ENCODE measurements around the gene FRMD1. TPM values are rescaled to one million over a fixed set of nuclear protein-coding genes. Genes with fewer than 3 reads are reported as not detected.

FRMD1 gene
- total RNA-seq, 1 donor from 2014 or later = not detected

GRCh38 chr6:168100011-168100802 is 21.2 kb upstream of the FRMD1 start:
- Histone ChIP-seq H3K9ac (ENCODE audit: low read length) (no peak overlapping the region), H3K79me2 (ENCODE audit: insufficient read depth, low read length) (no peaks in the 10 kb centered on the region), H4K20me1 (ENCODE audit: insufficient read depth, low read length) (no peaks in the 10 kb centered on the region), H2AFZ (ENCODE audit: low read depth, low read length) (no peak overlapping the region), H3K4me1 (ENCODE audit: insufficient read depth, low read length) (no peaks in the 10 kb centered on the region), H3K4me3 (ENCODE audit: insufficient read depth, low read depth, low read length) (no peak overlapping the region), H3K27me3 (ENCODE audit: insufficient read depth, low read length) (peaks cover 25% of the 10 kb centered on the region), H3K27ac (ENCODE audit: low read depth, low read length) (no peak overlapping the region), H3K4me2 (ENCODE audit: low read length) (no peak overlapping the region), H3K9me3 (ENCODE audit: insufficient read depth, low read depth, low read length) (no peaks in the 10 kb centered on the region), H3K36me3 (ENCODE audit: insufficient read depth, low read length) (no peaks in the 10 kb centered on the region)
- FAIRE-seq (no peak), DNase-seq (ENCODE audit: low read depth) (no peak)
- H3K9me3 Mint-ChIP-seq (ENCODE audit: unreplicated experiment) = peaks cover 3% of the 10 kb centered on the region
- H3K36me3 Mint-ChIP-seq (ENCODE audit: low read depth, unreplicated experiment) = no peaks in the 10 kb centered on the region
- H3K4me3 Mint-ChIP-seq (ENCODE audit: unreplicated experiment) = no peak overlapping the region
- no peak overlapping the region for H3K27ac Mint-ChIP-seq (ENCODE audit: unreplicated experiment)
- TF ChIP-seq EZH2 (IDR thresholded peaks at IDR 0.05; ENCODE audit: insufficient read depth, low read length) = no peak
- TF ChIP-seq CTCF (IDR thresholded peaks at IDR 0.05; ENCODE audit: insufficient read depth, low read depth, low read length) = no peak
- H3K27me3 Mint-ChIP-seq (ENCODE audit: low read depth, unreplicated experiment) = peaks cover 66% of the 10 kb centered on the region
- peaks cover 2% of the 10 kb centered on the region for H3K4me1 Mint-ChIP-seq (ENCODE audit: low read depth, unreplicated experiment)

- Mint-ChIP-seq H3K4me1 (ENCODE audit: low read depth, unreplicated experiment) (peaks cover 2% of the 10 kb centered on the region), H3K36me3 (ENCODE audit: low read depth, unreplicated experiment) (no peaks in the 10 kb centered on the region), H3K27me3 (ENCODE audit: low read depth, unreplicated experiment) (peaks cover 64% of the 10 kb centered on the region), H3K27ac (ENCODE audit: unreplicated experiment) (peak overlapping the region; percentile 47), H3K9me3 (ENCODE audit: unreplicated experiment) (peaks cover 3% of the 10 kb centered on the region), H3K4me3 (ENCODE audit: unreplicated experiment) (no peak overlapping the region)
- Histone ChIP-seq H3K79me2 (ENCODE audit: insufficient read depth, low read length) (no peaks in the 10 kb centered on the region), H3K27me3 (ENCODE audit: insufficient read depth, low read length) (peaks cover 25% of the 10 kb centered on the region), H3K4me3 (ENCODE audit: insufficient read depth, low read depth, low read length) (no peak overlapping the region), H3K4me1 (ENCODE audit: insufficient read depth, low read length) (no peaks in the 10 kb centered on the region), H3K4me2 (ENCODE audit: low read length) (no peak overlapping the region), H3K9ac (ENCODE audit: low read length) (no peak overlapping the region), H4K20me1 (ENCODE audit: insufficient read depth, low read length) (no peaks in the 10 kb centered on the region), H3K36me3 (ENCODE audit: insufficient read depth, low read length) (no peaks in the 10 kb centered on the region), H3K9me3 (ENCODE audit: insufficient read depth, low read depth, low read length) (no peaks in the 10 kb centered on the region), H3K27ac (ENCODE audit: low read depth, low read length) (no peak overlapping the region), H2AFZ (ENCODE audit: low read depth, low read length) (no peak overlapping the region)
- FAIRE-seq (no peak), DNase-seq (ENCODE audit: low read depth) (no peak)
- TF ChIP-seq CTCF (IDR thresholded peaks at IDR 0.05; ENCODE audit: insufficient read depth, low read depth, low read length) (no peak), EZH2 (IDR thresholded peaks at IDR 0.05; ENCODE audit: insufficient read depth, low read length) (no peak)
These were observed 20.4 kb upstream of the FRMD1 start for GRCh38 chr6:168099201-168100010.

Data from astrocyte (in vitro differentiated cells and primary cell).